SK-N-SH treated with all-trans-retinoic acid at 6 μM for 48 hours (cell line): ENCODE results near the gene LYSMD2.
A peak's percentile ranks its signal among the peaks of the same experiment; 100 is the strongest.

ENCODE experiments used
- ATAC-seq: fragments of 200-7000 bp; cut with Tn5 transposase; 3 replicates; pipeline ENCODE4 v1.9.1; 2020; ENCODE audit warnings: mild to moderate bottlenecking, moderate library complexity
- ARNTL ChIP-seq: fragments of 450-650 bp; formaldehyde crosslinking; IDR thresholded peaks from 2 replicates; pipeline ENCODE4 v1.5.0; 2020; ENCODE audit warnings: low read depth, mild to moderate bottlenecking, moderate library complexity, borderline replicate concordance
- CSDC2 ChIP-seq: fragments of 250-450 bp; sonication (Bioruptor Pico); IDR thresholded peaks from 2 replicates; pipeline ENCODE4 v1.5.0; 2020; ENCODE audit warnings: mild to moderate bottlenecking, moderate library complexity
- GLIS3 ChIP-seq: fragments of 250-450 bp; sonication (Bioruptor Pico); IDR thresholded peaks from 2 replicates; pipeline ENCODE4 v1.5.0; 2020; ENCODE audit warnings: mild to moderate bottlenecking, moderate library complexity
- ISL1 ChIP-seq: fragments of 250-450 bp; sonication (Bioruptor Pico); IDR thresholded peaks from 2 replicates; pipeline ENCODE4 v2.1.2; 2022; ENCODE audit warnings: mild to moderate bottlenecking, moderate library complexity
- OSR1 ChIP-seq: fragments of 250-450 bp; sonication (Bioruptor Pico); IDR thresholded peaks from 2 replicates; pipeline ENCODE4 v1.8.0; 2022; ENCODE audit warnings: moderate library complexity, mild to moderate bottlenecking, inconsistent platforms
- TCF4 ChIP-seq: fragments of 250-450 bp; sonication (Bioruptor Pico); IDR thresholded peaks from 2 replicates; pipeline ENCODE4 v1.8.0; 2021; ENCODE audit warnings: mild to moderate bottlenecking, moderate library complexity, borderline replicate concordance
- TOX ChIP-seq: fragments of 250-450 bp; sonication (Bioruptor Pico); IDR thresholded peaks from 2 replicates; pipeline ENCODE4 v1.8.0; 2021; ENCODE audit warnings: mild to moderate bottlenecking, moderate library complexity, borderline replicate concordance
- ZC3H10 ChIP-seq: fragments of 250-450 bp; sonication (Bioruptor Pico); IDR thresholded peaks from 2 replicates; pipeline ENCODE4 v1.5.1; 2021; ENCODE audit warnings: mild to moderate bottlenecking, moderate library complexity
- ZFP30 ChIP-seq: fragments of 450-650 bp; formaldehyde crosslinking; IDR thresholded peaks from 2 replicates; pipeline ENCODE4 v1.5.0; 2022; ENCODE audit warnings: mild to moderate bottlenecking, moderate library complexity
- ZNF70 ChIP-seq: fragments of 450-650 bp; formaldehyde crosslinking; IDR thresholded peaks from 2 replicates; pipeline ENCODE4 v1.5.0; 2020; ENCODE audit warnings: mild to moderate bottlenecking, moderate library complexity
- ZNF8 ChIP-seq: fragments of 450-650 bp; formaldehyde crosslinking; IDR thresholded peaks from 2 replicates; pipeline ENCODE4 v1.5.0; 2020; ENCODE audit warnings: mild to moderate bottlenecking, moderate library complexity
- TF ChIP-seq, protein P1 (sequence below): fragments of 250-450 bp; sonication (Bioruptor Pico); IDR thresholded peaks from 2 replicates; pipeline ENCODE4 v1.5.1; 2021; ENCODE audit warnings: mild to moderate bottlenecking, moderate library complexity
- TF ChIP-seq, protein P2 (sequence below): fragments of 250-450 bp; sonication (Bioruptor Pico); IDR thresholded peaks from 2 replicates; pipeline ENCODE4 v1.5.0; 2020; ENCODE audit warnings: mild to moderate bottlenecking, moderate library complexity
- TF ChIP-seq, protein P3 (sequence below): fragments of 250-450 bp; sonication (Bioruptor Pico); IDR thresholded peaks from 2 replicates; pipeline ENCODE4 v1.8.0; 2020; ENCODE audit warnings: mild to moderate bottlenecking, moderate library complexity, borderline replicate concordance
- TF ChIP-seq, protein P4 (sequence below): fragments of 250-450 bp; sonication (Bioruptor Pico); IDR thresholded peaks from 2 replicates; pipeline ENCODE4 v1.8.0; 2021; ENCODE audit warnings: low read depth, mild to moderate bottlenecking, moderate library complexity, borderline replicate concordance
- TF ChIP-seq, protein P5 (sequence below): fragments of 250-450 bp; sonication (Bioruptor Pico); IDR thresholded peaks from 2 replicates; pipeline ENCODE4 v1.5.1; 2020; ENCODE audit warnings: low read depth, mild to moderate bottlenecking, moderate library complexity

LYSMD2 gene

DNA sequence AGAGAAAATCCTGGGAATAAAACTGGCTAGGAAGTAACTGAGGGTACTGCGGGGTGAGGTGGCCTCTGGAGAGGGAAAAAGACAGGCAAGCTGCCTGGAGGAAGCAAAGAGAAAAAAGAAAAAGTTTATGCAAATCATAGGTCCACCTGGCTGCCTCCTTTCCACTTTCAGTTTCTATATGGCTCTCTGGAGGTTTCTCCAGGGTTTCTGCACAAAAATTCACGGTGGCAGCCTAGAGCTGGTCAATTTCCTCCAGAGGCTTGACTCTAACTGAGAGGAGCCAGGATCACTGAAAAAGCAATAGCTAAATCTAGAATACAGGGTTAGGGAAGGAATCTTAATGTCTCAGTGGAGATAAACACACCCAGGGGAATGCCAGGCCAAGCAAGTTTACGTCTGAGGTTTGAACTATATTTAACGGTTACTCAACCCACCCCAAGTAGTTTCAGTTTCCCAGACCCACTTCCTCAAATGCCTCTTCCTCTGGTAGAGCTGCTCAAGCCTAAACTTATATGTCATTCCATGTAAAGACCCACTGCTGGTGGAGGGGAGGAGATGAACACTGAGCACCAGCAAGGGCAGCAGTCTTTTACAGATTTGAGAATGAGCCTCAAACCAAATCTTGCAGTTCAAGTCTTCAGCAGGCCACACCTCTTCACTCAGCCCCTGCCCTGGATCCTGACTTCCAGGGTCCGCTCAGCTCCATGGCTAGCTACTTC, 5.7 kb downstream of the LYSMD2 start:
- ATAC-seq: no peak
- no peak for TF ChIP-seq TOX (CRISPR knock-in tag)
- TF ChIP-seq, protein P1, sequence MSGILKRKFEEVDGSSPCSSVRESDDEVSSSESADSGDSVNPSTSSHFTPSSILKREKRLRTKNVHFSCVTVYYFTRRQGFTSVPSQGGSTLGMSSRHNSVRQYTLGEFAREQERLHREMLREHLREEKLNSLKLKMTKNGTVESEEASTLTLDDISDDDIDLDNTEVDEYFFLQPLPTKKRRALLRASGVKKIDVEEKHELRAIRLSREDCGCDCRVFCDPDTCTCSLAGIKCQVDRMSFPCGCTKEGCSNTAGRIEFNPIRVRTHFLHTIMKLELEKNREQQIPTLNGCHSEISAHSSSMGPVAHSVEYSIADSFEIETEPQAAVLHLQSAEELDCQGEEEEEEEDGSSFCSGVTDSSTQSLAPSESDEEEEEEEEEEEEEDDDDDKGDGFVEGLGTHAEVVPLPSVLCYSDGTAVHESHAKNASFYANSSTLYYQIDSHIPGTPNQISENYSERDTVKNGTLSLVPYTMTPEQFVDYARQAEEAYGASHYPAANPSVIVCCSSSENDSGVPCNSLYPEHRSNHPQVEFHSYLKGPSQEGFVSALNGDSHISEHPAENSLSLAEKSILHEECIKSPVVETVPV (CRISPR knock-in tag): no peak

DNA sequence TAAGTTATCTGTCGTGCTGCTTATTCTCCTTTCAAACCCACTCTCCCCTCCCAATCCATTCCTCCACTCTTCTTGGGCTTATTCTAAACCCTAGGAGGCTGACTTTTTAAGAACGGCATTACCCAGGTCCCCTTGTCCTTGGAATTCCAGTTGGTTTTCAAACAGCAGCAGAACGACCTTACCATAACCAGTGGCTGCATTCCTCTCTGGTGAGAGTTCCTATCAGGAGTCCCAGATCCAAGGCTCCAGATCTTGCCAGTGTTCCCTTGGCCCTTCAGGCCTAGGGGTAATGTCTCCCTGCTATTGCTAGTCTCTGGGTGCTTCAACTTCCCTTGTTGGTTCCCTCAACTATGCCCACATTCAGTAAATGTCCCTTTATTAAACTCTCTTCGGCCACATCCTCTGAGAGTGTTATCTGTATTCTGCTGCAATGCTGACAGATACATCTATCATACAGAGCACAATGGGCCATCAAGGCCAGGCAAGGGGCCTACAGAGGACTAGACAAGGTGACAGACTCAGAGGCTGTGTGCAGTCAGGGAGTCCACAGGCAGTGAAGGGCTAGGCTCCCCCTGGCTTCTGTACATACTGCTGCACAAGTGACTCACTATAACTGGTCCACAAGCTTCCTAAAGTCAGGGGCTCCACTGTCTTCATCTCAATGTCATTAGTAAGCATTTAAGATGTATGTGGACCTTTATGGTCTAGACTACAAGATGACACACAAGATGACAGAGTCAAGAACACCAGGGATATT, 10.1 kb downstream of the LYSMD2 start:
- peak; percentile 57 for ATAC-seq
- TF ChIP-seq ZNF70 (CRISPR knock-in tag) (no peak), TOX (CRISPR knock-in tag) (no peak), ZFP30 (CRISPR knock-in tag) (no peak), CSDC2 (CRISPR knock-in tag) (no peak), OSR1 (CRISPR knock-in tag) (no peak), ZC3H10 (CRISPR knock-in tag) (no peak)
- TF ChIP-seq, protein P2, sequence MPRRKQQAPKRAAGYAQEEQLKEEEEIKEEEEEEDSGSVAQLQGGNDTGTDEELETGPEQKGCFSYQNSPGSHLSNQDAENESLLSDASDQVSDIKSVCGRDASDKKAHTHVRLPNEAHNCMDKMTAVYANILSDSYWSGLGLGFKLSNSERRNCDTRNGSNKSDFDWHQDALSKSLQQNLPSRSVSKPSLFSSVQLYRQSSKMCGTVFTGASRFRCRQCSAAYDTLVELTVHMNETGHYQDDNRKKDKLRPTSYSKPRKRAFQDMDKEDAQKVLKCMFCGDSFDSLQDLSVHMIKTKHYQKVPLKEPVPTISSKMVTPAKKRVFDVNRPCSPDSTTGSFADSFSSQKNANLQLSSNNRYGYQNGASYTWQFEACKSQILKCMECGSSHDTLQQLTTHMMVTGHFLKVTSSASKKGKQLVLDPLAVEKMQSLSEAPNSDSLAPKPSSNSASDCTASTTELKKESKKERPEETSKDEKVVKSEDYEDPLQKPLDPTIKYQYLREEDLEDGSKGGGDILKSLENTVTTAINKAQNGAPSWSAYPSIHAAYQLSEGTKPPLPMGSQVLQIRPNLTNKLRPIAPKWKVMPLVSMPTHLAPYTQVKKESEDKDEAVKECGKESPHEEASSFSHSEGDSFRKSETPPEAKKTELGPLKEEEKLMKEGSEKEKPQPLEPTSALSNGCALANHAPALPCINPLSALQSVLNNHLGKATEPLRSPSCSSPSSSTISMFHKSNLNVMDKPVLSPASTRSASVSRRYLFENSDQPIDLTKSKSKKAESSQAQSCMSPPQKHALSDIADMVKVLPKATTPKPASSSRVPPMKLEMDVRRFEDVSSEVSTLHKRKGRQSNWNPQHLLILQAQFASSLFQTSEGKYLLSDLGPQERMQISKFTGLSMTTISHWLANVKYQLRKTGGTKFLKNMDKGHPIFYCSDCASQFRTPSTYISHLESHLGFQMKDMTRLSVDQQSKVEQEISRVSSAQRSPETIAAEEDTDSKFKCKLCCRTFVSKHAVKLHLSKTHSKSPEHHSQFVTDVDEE (CRISPR knock-in tag): no peak
- TF ChIP-seq, protein P1 (CRISPR knock-in tag): no peak
- TF ChIP-seq, protein P3, sequence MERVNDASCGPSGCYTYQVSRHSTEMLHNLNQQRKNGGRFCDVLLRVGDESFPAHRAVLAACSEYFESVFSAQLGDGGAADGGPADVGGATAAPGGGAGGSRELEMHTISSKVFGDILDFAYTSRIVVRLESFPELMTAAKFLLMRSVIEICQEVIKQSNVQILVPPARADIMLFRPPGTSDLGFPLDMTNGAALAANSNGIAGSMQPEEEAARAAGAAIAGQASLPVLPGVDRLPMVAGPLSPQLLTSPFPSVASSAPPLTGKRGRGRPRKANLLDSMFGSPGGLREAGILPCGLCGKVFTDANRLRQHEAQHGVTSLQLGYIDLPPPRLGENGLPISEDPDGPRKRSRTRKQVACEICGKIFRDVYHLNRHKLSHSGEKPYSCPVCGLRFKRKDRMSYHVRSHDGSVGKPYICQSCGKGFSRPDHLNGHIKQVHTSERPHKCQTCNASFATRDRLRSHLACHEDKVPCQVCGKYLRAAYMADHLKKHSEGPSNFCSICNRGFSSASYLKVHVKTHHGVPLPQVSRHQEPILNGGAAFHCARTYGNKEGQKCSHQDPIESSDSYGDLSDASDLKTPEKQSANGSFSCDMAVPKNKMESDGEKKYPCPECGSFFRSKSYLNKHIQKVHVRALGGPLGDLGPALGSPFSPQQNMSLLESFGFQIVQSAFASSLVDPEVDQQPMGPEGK (CRISPR knock-in tag): no peak
- TF ChIP-seq, protein P4, sequence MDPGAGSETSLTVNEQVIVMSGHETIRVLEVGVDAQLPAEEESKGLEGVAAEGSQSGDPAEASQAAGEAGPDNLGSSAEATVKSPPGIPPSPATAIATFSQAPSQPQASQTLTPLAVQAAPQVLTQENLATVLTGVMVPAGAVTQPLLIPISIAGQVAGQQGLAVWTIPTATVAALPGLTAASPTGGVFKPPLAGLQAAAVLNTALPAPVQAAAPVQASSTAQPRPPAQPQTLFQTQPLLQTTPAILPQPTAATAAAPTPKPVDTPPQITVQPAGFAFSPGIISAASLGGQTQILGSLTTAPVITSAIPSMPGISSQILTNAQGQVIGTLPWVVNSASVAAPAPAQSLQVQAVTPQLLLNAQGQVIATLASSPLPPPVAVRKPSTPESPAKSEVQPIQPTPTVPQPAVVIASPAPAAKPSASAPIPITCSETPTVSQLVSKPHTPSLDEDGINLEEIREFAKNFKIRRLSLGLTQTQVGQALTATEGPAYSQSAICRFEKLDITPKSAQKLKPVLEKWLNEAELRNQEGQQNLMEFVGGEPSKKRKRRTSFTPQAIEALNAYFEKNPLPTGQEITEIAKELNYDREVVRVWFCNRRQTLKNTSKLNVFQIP (CRISPR knock-in tag): no peak
- TF ChIP-seq, all 23 proteins: peak for 0

DNA sequence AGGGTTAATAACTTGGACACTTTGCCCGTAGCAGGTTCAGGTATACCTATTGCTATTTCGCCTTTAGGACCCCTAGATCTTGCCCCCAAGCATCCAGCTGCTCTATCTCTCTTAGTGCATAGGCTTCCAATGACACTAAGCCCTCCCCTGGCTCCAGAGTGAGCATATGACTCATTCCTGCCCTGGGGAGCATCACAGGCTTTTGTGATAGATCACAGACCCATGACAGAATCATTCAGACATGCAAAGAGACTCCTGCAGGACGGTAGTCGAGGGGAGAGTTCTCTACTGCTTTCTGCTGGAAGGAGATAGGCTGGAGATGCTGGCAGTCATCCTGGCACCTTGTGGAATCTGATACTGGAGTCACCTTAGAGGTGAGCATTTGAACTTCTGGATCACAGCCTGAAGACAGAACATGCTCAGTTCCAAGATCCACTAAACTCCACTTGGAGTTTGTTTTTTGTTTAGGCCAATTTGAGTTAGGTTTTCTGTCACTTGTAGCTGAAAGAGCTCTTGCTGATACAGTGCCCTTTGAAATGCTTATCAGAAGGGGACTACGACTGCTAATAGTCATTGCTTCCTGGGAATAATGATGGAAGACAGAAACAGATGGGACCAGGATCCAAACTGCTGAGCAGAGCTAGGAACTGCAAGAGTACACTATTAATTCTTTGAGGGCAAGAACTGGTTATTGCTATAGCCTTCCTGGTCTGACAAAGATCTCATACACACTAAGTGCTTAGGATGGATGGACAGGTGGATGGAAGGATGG, 11.0 kb downstream of the LYSMD2 start:
- ATAC-seq: peak; percentile 95
- TF ChIP-seq TOX (CRISPR knock-in tag) (0 out of 2 replicates have a peak, but pooled peaks have one; percentile 49), CSDC2 (CRISPR knock-in tag) (no peak), ZNF70 (CRISPR knock-in tag) (peak; percentile 34; the same call in 1 of the 2 replicates), ISL1 (peak; percentile 62; the same call in 1 of the 2 replicates), ZFP30 (CRISPR knock-in tag) (0 out of 2 replicates have a peak, but pooled peaks have one; percentile 4), ZNF8 (CRISPR knock-in tag) (no peak), TCF4 (CRISPR knock-in tag) (peak; percentile 73), ARNTL (CRISPR knock-in tag) (no peak), GLIS3 (CRISPR knock-in tag) (no peak)
- TF ChIP-seq, protein P3 (CRISPR knock-in tag): peak; percentile 93
- TF ChIP-seq, protein P5, sequence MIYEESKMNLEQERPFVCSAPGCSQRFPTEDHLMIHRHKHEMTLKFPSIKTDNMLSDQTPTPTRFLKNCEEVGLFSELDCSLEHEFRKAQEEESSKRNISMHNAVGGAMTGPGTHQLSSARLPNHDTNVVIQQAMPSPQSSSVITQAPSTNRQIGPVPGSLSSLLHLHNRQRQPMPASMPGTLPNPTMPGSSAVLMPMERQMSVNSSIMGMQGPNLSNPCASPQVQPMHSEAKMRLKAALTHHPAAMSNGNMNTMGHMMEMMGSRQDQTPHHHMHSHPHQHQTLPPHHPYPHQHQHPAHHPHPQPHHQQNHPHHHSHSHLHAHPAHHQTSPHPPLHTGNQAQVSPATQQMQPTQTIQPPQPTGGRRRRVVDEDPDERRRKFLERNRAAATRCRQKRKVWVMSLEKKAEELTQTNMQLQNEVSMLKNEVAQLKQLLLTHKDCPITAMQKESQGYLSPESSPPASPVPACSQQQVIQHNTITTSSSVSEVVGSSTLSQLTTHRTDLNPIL (CRISPR knock-in tag): peak; percentile 89; the same call in 1 of the 2 replicates
- TF ChIP-seq, protein P2 (CRISPR knock-in tag): no peak; the same call in 1 of the 2 replicates
